Kidney capillary endothelial cell (primary cell): ENCODE measurements around the gene DZIP3.
"Not testable (repeated sequence)": the region's sequence is repeated elsewhere in the genome, so short reads cannot be mapped to it uniquely, and the experiment has no call there.

ENCODE experiments used
- DNase-seq: peaks from one replicate; pipeline ENCODE4 v3.0.0-alpha.2; 2018; ENCODE audit warnings: low spot score

DZIP3 gene

DNA sequence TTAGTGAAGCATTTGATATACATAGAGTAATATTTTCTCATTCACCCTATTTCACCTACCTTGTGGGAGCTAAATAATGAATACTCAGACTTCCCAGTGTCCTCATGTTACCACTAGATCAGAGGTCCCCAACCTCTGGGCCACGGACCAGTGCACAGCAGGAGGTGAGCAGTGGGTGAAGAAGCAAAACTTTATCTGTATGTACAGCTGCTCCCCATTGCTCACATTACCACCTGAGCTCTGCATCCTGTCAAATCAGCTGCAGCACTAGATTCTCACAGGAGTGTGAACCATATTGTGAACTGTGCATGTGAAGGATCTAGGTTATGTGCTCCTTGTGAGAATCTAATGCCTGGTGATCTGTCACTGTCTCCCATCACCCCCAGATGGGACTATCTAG lies 88.3 kb downstream of the DZIP3 start:
- DNase-seq = no peak

DNA sequence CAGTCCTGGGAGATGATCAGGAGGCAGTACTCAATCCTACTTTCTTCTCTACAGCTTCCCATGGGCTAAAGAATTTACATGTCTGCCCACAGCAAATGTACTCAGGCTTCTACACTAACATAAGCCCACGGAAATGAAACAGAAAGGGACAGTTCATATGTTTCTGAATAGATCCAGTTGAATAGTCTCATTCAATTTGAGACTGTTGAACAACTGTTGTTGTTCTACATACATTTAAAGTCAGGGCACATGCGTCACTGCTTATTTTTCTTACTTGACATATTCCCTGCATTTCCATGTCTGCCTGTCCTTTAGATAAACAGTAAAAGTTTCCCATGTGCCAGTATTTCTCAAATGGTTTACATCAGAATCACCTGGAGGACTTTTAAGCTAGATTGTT lies 102.8 kb downstream of the DZIP3 start:
- not testable (repeated sequence) for DNase-seq

DNA sequence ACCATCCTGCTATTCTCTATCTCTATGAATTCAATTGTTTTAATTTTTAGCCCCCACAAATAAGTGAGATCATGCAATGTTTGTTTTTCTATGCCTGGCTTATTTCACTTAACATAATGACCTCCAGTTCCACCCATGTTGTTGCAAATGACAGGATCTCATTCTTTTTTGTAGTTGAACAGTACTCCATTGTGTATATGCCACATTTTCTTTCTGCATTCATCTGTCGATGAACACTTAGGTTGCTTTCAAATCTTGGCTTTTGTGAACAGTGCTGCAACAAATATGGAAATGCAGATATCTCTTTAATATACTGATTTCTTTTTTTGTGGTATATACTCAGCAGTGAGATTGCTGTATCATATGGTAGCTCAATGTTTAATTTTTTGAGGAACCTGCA lies 108.9 kb downstream of the DZIP3 start:
- no peak for DNase-seq

DNA sequence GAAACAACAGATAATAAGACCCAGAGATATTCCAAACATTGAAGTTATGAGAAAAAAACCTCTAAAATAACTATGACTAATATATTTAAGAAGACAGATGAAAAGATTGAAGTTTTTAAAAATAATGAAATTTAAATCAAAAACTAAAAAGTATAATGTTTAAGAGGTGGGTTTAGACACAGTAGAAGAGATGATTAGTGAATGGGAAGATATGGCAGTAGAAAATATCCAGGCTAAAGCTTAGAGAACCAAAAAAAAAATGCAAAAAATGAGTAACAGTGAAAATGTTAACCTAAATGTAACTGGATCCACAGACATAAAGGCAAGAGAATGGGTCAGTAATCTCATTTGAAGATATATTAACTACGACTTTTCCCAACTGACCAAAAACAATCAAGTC lies 115.5 kb downstream of the DZIP3 start:
- DNase-seq = no peak

DNA sequence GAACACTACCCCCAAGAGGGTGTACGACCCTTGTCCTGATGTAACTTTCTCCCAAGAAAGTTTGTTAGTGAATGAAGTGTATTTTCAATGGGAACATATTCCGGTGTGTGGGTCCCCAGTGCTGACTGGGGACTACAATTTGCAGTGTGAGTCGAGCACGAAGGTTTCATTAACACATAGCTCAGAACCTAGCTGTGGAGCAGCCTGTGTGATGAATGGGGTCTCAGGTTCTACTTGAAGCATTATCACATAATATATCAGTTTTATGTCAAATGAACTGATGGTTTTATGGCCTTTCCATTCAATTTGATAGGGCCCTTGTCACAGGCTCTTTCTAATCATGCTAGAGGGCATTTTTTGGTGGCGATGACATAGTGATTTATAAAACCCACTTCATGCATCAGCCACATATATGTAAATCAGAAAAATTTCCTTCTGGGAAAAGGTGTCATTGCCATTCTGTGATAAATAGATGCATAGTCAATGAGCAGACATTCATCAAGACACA lies 123.5 kb downstream of the DZIP3 start:
- DNase-seq = no peak

DNA sequence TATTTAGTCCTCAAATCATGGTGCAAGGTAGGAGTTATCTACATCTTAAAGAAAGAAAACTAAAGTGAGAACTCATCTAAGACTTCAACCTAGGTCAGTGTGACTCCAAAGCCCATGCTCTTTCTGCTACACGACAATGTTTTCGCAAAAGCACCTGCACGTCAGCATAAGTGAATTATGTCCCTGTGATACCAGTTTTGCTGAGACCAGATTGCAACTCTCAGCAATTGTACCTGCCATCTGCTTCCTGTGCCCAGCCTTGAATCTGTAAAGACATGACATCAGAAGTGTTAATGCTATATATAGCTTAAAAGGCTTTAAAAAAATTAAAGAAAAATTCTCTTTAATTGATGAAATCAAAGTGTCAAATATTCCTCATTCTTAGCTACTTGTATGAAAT lies 124.3 kb downstream of the DZIP3 start:
- no peak for DNase-seq

DNA sequence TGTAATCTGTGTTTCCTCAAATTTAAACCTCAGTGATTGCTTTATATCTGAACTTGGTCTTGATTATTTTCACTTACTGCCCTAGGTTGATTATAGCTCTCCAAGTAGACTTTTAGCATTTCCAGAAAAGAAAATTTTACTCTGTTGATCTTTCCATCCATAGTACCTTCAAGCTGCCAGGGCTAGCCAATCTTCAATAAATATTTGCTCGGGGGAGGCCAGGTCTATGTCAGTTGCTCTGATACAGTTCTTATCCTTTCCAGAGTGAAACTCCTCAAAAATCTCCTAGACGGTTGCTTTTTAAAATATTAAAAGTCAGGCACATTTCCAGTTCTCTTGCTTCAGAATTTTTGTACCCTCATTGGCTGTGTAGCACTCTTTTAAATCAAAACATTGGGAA lies 128.9 kb downstream of the DZIP3 start:
- no peak for DNase-seq

DNA sequence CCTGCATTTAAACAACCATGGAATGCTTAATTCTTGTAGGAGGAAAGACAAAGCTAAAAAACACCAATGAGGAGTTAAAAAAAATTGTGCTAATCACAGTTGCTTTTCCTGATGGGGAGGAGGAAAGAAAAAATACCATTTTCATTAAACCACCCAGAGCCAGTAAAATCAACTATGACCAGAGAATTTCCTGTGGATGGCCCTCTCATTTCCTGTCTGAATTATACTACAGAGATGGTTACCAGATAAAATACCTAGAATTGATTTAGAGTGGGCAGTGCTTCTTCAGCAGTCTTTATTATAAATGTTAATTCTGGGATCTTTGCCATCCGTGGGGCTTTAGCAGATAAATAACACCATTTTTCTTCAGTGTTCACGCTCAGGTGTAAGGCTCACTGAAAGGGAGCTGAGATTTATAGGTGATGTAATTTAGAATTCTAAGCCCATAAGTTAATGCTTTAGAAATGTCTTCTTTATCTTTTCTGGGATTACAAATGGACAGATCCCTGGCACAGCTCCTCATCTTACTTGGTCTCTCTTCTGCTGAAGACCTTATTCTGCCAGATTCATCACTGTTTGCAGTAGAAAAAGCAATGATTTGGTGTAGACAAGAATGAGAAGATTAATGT lies 129.8 kb downstream of the DZIP3 start:
- peak; percentile 33 for DNase-seq

DNA sequence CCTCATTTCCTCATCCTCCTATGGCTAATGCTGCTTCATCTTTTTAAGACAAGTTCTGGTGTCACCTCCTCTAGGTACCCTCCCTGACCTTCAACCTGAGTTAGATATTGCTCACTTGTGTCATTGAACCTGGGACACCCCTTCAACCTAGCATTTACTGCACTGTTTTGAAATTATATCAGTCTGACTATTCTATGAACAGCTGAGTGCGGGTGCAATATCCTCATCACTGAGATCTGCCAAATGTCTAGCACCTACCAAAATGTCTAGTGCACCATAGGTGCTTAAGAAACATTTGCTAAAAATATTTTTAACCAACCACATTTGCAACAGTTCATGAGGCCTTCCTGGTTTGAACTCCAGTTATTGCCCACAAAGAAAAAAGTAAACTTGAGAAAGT lies 133.2 kb downstream of the DZIP3 start:
- no peak for DNase-seq

DNA sequence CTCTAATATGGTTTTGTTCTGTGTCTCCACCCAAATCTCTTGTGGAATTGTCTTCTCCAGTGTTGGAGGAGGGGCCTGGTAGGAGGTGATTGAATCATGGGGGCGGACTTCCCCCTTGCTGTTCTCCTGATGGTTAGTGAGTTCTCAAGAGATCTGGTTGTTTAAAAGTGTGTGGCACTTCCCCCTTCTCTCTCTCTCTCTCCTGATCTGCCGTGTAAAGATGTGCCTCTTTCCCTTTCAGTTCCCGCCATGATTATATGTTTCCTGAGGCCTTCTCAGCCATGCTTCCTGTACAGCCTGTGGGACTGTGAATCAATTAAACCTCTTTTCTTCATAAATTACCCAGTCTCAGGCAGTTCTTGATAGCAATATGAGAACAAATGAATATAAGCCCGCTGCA lies 134.6 kb downstream of the DZIP3 start:
- DNase-seq = no peak

DNA sequence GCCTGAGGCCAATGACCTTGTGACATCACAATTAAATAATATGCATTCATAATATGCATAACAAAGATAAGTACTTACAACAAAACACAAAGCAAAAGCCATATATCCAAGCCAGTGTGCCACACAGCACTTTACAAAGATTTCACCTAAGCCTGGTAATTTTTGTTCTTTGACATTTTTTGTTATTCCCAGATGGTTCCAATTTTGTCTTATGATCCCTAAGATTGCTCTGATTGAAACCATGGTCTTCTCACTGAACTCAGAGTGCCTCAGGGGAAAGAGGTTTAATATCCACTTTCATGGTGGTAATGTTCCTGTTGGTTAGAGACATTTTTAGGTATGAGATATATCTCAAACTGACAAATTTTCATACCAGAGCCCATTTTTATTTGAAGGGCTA lies 138.6 kb downstream of the DZIP3 start:
- DNase-seq = no peak

DNA sequence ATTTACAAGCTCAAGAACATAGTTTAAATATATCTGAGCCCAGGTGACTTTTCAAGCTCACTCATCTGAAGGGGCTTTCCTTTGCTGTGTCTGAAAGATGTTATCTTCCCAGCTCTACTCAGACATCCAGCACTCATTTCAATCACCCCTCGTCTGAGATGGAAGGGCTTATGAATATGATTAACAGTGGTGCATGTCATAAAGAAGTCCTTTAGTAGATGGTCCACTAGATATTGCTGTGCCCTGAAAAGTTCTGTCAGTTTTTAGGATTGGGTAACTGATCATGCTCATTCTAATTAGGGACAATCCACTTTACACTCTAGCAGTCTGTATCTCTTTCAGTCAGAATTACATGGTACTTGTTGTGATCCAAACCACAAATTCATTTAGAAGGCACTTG lies 139.4 kb downstream of the DZIP3 start:
- no peak for DNase-seq

DNA sequence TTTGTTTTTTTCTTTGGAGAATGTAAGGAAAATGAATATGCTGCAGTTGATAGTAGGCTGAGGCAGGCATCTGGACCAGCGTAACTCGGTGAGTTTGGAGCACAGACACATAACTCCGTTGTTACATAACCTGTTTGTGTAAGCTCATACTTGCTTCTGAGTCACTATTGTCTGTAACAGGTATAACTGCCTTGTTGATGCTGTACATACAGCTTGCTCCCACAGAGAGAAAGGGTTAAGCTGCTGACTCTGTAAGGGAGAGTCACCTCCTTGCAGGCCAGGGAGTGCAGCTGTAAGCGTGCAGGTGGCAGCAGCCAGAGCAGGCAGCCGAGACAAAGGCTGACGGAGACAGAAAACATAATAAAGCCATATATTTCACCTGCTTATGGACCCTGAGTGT lies 147.3 kb downstream of the DZIP3 start:
- no peak for DNase-seq

DNA sequence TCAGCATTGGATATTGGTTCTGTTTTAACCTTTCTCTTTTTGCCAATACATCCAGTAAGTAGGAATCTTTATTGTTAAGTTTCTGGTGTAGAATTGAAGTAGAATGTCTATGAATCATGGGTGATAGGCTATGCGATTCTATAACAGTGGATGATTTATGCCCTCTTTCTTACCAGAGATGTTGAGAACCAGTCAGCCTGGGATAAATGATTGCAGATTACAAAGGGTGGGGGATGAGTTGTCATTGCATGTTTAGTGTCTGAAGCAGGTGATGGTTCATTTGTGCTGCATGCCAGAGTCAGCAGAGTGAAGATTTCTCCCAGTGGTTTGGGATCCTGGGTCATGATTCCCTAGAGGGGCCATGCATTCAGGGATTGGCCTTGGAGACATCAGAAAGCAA lies 153.4 kb downstream of the DZIP3 start:
- no peak for DNase-seq
